HG03342 (cell line): ENCODE data around the gene SCUBE2.

Source experiments
- ATAC-seq: cut with Tn5 transposase; IDR thresholded peaks from one replicate; pipeline ENCODE4 v1.9.1; 2021; ENCODE audit warnings: mild to moderate bottlenecking, moderate library complexity; ENCODE audit not compliant: unreplicated experiment

Gene SCUBE2

DNA sequence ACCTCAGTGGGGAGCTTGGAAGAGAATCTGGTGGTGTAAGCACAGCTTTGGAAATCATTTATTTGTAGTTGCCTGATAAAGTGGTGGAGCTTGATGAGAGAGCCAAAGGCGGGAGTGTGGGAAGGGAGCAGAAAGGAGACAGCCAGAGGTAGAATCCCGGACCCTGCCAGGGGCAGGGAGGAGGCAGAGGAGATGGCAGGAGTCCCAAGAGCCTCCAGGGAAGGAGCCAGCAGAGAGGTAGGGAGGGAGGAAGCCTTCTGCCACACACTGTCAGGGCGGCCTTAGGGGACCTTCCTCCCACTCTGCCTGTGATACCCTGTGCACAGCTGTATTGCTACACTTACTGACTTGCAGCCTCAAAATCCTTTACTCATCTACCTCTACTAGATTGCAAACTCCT is 15.4 kb downstream of the SCUBE2 start:
- ATAC-seq, result no peak

DNA sequence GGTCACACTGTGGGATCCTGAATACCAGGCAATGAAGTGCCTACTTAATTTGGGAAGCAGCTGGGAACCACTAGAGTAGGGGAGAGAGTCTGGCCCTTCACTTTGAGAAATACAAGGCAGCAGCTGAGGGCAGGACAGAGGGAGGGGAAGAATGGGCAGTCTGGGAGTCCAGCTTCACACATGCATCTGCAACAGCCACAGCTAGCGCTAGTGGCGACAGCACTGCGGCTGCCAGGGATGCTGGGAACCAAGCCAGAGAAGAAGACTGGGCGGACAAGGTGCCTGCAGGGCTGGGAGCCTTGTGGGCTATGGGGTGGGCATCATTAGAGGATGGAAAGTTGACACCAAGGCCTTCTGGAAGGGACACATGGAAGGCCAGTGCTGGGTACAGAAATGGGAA is 15.8 kb downstream of the SCUBE2 start:
- no peak for ATAC-seq

DNA sequence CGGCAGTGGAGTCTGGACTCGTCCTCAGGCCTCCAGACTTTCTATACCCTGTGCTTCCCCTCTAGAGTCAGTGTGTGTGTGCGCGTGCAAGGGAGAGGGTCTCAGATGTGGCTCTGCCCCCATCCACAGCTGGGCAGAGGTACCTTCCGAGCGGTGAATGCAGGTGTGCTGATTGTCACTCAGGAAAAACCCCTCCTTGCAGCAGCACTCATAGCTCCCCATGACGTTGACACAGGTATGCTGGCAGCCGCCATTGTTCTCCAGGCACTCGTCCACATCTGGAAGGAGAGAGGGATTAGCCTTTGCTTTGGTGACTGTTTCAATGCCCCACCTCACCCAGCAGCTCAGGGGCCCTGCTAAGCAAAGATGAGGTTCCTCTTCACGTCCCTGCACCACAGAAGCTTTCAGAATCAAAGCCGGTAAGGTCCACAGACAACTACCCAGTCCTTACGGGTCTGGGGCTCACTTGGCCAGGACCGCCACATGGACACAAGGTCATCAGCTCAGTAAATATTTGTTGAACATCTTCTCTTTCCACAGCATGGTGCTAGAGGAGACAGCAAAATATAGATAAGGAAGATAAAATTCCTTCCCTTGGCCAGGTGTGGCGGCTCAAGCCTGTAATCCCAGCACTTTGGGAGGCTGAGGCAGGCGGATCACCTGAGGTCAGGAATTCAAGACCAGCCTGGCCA is 16.9 kb downstream of the SCUBE2 start:
- no peak for ATAC-seq

DNA sequence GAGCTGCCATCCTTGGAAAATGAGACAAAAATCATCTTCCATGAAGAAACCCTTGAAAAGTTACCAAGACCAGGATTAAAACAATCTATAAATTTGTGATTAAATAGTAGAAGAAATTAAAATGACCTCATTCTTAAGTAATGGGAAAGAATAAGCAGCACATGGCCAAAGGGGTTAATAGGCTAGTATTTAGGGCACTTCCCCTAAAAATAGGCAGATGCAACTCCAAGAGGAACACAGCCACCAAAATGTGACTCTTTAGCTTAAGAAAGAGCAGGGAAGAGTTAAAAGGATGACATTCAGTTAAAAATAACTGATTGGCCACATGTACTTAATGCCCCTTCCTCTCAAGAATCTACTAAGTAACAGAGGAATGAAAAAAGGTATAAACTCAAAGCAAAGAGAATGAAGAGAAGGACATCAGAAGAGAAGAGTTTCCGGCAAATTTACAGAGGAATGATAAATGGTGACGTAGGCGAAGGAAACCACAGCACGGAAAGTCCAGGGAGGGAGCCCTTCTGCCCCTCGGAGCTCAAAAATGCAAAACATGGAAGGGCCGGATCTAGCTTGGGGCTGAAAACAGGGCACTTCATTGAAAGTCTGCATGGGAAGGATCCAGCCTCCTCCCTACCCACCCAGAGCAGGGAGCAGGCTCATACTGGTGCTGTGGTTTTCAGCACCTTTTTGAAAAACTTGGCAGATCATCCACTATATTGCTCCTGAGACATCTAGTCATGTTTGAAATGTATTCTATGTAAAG is 17.8 kb downstream of the SCUBE2 start:
- no peak for ATAC-seq

DNA sequence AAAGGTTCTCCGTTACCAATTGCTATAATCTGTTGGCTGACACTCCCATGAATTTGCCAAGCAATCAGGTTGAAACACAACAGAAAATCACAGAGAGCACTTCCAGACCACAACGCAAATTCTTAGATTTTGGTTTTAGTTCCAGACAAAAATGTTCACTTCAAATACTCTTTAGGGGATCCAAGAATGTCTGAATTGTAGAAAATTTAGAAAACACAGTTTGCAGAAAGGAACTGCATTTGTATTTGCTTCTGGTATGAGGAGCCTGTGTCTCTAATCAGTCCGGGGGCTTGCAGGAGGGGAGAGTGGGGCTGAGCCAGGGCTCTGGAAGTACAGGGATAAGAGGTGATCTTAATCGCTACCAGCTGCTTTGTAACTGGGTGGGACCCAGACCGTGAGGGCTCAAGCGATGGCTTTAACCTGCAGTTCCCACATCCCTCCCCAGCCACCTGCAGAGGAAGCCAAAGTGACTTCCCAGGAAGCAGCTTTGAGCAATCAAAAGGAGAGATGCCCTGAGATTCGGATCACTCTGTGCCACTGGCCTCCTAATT is 18.7 kb downstream of the SCUBE2 start:
- no peak for ATAC-seq

DNA sequence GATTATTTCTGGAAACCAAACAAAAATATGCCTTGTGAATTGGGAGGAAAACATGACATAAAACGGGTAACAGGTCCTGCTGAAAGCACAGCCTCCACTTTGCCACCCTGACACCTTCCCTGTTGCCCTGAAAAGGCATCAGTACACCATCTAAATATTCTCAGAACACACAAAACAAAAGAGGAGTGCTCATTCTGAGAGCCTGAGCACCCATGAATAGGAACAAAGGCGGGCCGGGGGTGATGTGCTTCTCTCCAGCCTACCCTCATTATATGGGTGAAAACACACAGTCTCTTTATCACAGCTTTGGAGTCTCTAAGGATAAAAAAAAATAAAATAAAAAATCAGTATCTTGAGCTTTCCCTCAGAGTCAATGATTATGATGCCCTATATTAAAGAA is 19.7 kb downstream of the SCUBE2 start:
- no peak for ATAC-seq

DNA sequence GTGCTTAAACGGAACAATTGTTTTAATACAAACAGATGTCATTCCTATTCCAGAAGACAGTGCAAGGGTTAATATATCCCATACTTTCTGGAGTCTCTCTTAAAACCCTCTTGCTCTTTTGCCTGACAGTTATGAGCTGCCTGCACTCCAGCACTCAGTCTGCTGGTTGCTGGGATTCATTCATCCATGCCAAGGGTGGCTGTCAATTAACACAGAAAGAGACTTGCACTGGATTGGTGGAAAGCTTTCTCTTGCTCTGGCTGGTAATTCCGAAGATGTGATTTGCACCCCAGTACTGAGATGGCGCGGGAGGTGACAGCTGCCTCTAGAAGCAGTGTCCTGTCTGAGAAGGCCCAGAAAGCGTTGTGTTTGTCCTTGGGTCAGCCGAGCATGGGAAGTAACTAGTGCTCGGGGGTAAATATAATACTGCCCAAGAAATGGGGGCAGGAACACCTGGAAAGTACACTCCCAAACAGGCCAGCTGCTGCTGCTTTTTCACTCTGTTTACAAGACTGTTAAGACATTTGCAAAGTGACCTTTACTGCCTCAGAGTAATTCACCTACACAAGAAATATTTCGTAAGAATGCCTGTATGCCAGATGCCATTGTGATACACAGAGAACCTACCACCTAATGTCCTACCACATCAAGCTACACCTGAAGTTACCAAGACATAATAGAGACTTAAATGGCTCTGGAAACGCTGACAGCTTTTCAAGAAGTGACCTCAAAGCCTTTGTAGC is 20.5 kb downstream of the SCUBE2 start:
- ATAC-seq, result no peak

DNA sequence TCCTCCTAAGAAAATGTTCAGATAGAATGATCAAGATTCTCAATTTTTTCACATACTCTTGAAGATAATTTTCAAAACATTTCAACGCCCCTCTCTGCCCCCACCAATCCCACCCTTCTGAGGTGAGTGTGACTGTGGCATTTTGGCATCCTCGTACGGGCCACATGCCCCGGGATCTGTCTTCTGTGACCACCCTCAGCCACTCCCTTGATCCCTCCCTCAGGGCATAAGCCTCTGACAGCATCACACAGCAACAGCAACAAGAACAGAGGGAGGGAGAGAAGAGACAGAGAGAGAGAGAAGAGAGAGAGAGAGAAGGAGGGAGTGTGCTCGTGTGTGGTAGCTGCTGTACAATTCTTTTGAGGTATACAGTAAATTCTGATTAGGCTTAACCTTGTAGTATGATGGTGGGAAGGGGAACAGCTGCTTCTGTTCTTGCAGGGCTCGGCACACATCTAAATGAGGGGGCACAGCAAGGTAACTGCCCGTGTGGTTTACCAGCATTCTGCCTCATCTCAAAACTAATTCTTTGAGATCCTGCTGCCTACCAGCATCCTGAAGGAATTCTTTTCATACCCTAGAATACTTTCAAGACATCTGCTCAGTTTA is 21.4 kb downstream of the SCUBE2 start:
- no peak for ATAC-seq

DNA sequence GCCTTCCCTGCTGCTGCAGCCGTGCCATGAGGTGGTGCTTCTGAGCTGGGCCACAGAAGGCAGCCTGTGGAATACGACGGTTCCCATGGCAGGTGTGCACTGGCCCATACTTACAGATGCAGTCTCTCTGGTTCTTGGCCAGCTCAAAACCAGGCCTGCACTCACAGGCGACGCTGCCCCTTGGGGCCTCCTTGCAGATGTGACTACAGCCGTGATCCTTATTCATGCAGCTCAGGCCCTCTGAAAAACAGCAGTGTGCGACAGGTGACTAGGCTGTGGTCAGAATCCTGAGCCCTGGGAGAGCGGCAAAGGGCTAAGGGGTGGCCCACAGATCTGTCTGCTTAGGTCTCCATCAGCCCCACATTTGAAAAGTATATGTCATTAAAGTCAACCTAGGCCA is 22.1 kb downstream of the SCUBE2 start:
- ATAC-seq, result no peak

DNA sequence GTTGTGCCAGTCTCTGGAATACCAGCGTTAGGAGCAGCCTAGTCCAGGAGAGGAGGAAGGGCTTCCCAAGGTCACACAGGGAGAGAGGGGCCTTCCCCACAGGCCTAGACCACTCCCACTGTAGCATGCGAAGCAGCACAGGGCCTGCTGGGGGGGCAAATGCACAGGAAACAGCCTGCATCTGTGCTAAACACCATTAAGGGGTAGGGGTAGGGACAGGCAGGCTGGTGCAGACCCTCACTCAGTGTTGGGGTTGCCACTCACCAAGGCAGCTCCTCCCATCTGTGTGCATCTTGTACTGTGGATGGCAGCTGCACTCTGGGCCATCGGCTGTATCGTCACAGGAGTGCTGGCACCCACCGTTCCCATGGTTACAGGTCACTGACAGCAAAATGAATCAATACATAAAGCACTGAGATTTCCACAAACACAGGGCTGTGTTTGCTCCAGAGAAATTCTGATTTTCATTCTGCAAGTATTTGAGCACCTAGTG is 24.9 kb downstream of the SCUBE2 start:
- ATAC-seq, result no peak

DNA sequence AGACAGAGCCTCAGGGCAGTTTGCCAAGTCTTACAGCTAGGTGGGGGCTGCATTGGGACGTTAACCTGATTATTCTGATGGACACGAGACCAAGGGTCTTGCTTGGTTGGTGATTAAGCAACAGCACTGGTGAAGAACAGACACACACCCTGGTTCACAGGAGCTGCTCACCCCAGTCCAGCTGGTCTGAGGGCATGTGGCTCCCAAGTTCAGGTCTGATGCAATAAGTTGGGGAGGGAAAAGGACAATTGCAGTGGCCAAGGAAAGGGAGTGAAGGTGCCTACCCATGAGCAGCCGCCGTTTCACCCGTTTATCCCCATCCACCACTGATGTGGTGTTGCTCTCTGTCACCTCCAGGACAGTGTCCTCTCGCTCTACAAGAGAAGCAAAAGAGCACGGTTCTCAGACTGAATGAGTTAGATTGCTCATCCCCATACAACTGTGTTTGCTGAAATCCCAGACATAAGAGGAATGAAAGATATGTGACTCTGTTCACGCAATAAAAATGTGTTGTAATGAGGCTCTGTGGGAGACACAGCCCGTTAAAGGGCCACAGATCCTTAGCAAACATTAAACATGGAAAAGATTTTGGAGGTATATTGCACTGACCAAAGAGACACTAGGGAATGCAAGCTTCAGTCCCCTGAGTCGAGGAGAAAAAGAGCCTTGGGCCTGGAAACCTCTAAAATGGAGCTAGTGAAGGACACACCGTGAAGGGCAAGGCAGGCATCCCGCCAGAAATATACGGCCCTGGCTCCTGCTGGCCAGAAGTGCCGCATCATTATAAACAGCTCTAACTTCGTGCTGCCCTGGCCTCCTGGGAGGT is 25.6 kb downstream of the SCUBE2 start:
- no peak for ATAC-seq

DNA sequence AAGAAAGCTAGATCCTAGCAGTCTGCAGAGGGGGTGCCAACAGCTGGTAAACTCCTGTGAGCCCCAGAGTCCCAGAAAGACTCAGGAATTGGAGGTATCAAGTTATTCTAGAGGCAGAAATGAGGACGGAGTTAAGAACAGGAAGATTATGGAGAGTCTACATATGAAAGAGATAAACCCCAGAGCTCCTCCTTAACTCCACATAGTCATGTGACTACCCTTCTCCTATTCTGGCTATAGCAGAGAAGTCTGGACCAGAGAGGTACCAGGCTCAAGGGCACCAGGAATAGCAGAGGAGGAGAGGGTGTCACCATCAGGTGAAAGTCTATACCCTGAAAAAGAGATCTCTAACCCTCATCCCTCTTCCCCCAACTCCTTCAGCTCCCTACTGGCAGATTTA is 29.6 kb downstream of the SCUBE2 start:
- ATAC-seq, result no peak

DNA sequence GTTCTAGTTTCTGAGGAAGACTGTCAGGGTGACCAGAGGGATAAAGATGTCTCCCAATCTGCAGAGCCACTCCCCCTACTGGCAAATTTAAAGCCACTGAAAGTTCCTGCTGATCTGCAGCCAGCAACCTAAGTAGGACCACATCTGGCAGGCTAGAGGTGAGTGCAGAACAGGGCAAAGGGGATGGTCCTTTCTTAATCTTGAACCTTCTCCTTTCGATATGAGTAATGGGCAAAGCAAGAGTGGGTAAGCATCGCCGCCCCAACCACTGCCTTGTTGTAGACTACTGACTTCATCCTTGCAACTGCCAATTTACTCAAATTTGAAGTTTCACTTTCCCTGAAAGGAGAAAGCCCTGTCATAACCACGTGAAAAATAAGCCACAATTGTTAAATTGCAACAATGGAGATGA is 30.7 kb downstream of the SCUBE2 start:
- ATAC-seq, result peak; percentile 95

DNA sequence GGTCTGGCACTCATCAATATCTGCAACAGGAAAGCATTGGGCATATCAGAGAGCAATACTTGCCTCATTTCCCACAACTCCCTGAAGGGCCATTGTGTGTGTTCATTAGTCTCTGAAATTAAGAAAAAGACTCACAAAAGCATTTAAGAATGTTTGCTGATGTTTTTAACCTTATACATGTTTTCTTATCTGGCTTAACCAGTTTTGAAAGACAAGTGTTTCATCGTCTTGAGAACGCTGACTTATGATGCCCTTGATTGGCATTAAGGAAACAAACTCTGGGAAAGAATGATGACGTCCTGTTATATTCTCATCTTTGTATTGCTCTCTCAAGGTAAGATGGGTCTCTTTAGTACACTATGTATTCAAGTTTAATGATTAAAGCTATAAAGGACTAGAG is 32.0 kb downstream of the SCUBE2 start:
- no peak for ATAC-seq

DNA sequence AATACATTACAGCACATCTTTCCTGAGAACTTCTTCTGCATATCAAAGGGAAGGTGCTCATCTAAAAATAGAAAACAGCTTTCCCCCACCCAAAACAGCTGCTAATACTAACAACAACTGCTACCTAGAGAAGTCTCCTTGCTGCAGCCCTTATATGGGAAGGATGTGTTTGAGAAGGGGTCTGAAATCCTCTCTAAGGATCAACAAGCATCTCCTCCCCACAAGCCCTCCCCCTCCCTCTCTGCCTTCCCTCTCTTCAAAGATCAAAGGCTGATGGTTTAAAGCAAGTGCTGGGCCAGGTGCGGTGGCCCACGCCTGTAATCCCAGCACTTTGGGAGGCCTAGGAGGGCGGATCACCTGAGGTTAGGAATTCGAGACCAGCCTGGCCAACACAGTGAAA is 33.5 kb downstream of the SCUBE2 start:
- no peak for ATAC-seq

DNA sequence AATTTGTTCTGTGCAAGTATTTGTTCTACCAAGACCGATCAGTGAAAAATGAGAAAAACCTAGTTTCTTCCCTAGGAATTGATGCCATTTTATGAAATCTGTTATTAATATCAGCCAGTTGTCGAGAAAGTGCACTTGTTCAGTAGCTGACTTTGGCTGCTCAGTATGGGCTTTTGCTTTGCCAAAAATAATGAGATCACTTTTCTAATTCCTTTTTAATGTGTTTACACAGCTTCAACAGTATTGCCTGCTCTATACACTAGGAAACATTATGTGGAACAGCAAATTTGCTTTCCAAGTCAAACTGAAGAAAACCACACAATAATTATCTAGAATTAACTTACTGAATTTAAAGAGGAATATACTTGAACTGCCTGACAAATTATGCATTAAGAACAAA is 34.4 kb downstream of the SCUBE2 start:
- ATAC-seq, result no peak

DNA sequence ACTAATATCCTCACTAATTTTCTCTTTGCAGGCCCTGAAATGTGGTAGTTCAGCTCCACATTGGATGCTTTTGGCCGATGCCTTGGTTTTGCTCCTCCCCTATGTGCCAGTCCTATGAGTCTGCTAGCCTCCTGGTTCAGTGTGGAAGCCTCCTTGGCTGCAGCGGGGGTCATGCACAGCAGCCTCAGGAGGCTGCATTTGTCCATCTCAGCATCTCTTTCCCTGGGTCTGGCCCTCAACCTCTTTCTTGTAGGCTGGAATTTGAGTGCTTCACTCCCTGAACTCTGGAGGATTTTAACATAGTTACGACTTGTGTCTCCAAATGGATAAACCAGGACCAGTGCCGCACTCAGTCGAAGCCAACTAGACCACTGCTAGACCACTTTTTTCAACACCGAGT is 34.9 kb downstream of the SCUBE2 start:
- ATAC-seq, result no peak

DNA sequence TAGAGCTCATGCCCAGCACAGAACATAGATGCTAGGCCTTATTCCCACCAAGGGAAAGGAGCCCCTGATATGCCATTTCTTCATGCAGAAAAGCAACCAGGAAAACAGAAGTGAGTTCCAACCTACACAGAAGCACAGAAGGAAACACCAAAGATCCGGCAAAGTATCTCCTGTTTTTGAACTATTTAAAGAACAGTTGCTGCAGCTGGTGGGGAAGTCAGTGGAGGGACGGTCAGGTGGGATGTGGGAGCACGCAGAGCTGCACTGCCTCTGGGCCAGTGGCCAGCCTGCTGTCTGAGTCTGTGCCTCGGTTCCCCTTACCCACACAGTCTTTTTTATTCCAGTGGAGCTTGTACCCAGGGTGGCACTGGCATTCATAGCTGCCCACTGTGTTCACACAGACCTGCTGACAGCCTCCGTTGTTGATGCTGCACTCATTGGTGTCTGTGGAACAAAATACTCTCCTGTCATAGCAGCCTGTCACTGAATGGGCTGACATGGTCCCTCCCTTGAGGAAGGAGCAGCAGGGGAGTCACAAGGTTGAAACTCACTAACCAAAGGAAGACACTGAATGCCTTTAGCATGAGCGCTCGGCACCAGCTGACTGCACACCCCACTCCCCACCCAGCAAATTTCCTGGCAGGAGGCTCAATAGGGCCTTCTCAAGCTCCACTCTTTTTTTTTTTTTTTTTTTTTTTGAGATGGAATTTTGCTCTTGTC is 37.9 kb downstream of the SCUBE2 start:
- no peak for ATAC-seq

DNA sequence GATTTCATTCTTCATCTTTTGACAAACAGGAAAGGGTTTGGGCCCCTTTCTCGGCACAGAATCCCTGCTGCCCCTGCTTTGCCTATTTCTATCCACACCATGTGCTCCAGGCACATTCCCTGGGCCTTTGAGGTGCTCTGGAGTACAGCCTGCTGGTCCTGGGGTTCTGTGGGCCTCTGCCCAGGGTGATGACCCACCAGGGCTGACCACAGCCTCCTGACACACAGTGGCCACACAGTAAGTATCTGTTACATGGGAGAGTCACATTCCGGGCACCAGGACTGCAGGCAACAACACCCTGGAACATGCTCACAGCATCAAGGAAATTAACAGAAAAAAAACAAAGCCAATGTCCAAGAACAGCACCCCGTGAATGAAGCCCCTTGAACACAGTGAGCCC is 39.1 kb downstream of the SCUBE2 start:
- ATAC-seq, result no peak

DNA sequence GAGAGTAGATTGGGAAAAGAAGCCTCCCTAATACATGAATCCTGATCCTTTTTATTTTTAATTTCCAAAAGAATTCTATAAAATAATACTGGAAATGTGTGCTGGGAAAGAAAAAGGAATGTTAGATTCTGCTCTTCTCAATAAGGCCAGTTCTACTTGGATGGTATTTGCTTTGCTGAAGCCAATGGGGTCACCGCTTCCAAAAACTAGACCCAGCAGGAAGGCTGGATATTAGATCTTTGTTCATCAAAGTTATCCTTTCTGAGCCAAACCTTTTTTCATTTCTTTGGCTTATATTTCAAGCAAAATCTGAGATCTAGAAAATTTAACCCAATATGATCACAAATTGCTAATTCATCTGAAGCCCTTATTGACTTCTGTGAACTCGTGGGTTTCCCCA is 41.4 kb downstream of the SCUBE2 start:
- ATAC-seq, result no peak
